ENCODE measurements around the gene HPS3.

GRCh38 chr3:149152420-149152819 is 23.0 kb downstream of the HPS3 start:
- TF ChIP-seq, protein P1, sequence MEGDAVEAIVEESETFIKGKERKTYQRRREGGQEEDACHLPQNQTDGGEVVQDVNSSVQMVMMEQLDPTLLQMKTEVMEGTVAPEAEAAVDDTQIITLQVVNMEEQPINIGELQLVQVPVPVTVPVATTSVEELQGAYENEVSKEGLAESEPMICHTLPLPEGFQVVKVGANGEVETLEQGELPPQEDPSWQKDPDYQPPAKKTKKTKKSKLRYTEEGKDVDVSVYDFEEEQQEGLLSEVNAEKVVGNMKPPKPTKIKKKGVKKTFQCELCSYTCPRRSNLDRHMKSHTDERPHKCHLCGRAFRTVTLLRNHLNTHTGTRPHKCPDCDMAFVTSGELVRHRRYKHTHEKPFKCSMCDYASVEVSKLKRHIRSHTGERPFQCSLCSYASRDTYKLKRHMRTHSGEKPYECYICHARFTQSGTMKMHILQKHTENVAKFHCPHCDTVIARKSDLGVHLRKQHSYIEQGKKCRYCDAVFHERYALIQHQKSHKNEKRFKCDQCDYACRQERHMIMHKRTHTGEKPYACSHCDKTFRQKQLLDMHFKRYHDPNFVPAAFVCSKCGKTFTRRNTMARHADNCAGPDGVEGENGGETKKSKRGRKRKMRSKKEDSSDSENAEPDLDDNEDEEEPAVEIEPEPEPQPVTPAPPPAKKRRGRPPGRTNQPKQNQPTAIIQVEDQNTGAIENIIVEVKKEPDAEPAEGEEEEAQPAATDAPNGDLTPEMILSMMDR (IDR thresholded peaks at IDR 0.05) = no peak
- TF ChIP-seq EZH2phosphoT487 (IDR thresholded peaks at IDR 0.05) (no peak), EZH2 (IDR thresholded peaks at IDR 0.05) (no peak)
